GM19025 (cell line): ENCODE data around the gene AMPD1.
A peak's percentile ranks its signal among the peaks of the same experiment; 100 is the strongest.

Experiments used
- ATAC-seq: cut with Tn5 transposase; IDR thresholded peaks from one replicate; pipeline ENCODE4 v1.9.1; 2021; ENCODE audit warnings: mild to moderate bottlenecking, low read depth, moderate library complexity; ENCODE audit not compliant: unreplicated experiment

The AMPD1 gene

GRCh38 chr1:114701931-114702330, 6.6 kb upstream of the AMPD1 start:
- no peak for ATAC-seq

- no peak for ATAC-seq
These were observed 4.8 kb upstream of the AMPD1 start for GRCh38 chr1:114700036-114700600.

- no peak for ATAC-seq
These were observed 1.5 kb upstream of the AMPD1 start for GRCh38 chr1:114696810-114697209.

- no peak for ATAC-seq
These were observed 621 bp downstream of the AMPD1 start for GRCh38 chr1:114694540-114695310.

- ATAC-seq = no peak
These were observed 2.4 kb downstream of the AMPD1 start for GRCh38 chr1:114692947-114693346.

GRCh38 chr1:114691061-114691460, 4.3 kb downstream of the AMPD1 start:
- no peak for ATAC-seq

- no peak for ATAC-seq
These were observed 5.2 kb downstream of the AMPD1 start for GRCh38 chr1:114690148-114690547.

- no peak for ATAC-seq
These were observed 6.8 kb downstream of the AMPD1 start for GRCh38 chr1:114688526-114688925.

- ATAC-seq = no peak
These were observed 9.5 kb downstream of the AMPD1 start for GRCh38 chr1:114685851-114686250.

- ATAC-seq = no peak
These were observed 17.7 kb downstream of the AMPD1 start for GRCh38 chr1:114677691-114678090.

GRCh38 chr1:114676115-114676514, 19.2 kb downstream of the AMPD1 start:
- ATAC-seq = no peak

- no peak for ATAC-seq
These were observed 23.4 kb downstream of the AMPD1 start for GRCh38 chr1:114671939-114672275.

- ATAC-seq = no peak
These were observed 24.1 kb downstream of the AMPD1 start for GRCh38 chr1:114671011-114671938.

- peak; percentile 99 for ATAC-seq
These were observed 25.0 kb downstream of the AMPD1 start for GRCh38 chr1:114670083-114671010.

- ATAC-seq = peak; percentile 50
These were observed 25.7 kb downstream of the AMPD1 start, which contains the start of gene DENND2C for GRCh38 chr1:114669562-114670082. TSS of gene DENND2C (minus strand) at chr1:114670049. CDS start at chr1:114625984, 44,065 bp downstream.

- no peak for ATAC-seq
These were observed 26.4 kb downstream of the AMPD1 start for GRCh38 chr1:114668784-114669561.

- no peak for ATAC-seq
These were observed 27.0 kb downstream of the AMPD1 start for GRCh38 chr1:114668373-114668772.

GRCh38 chr1:114666954-114667353, 28.4 kb downstream of the AMPD1 start:
- ATAC-seq = no peak

GRCh38 chr1:114660238-114660637, 35.1 kb downstream of the AMPD1 start:
- ATAC-seq = no peak
